Activated CD4-positive, alpha-beta T cell treated with anti-CD3 and anti-CD28 coated beads, Interleukin-10, Interleukin-2, amounts not matched to agents 100 ng/mL and 50 ng/mL, durations not matched to agents 16 hours and 8 hours (primary cell): ENCODE measurements around the gene TRIM29.

Experiments
- DNase-seq: peaks from one replicate; pipeline ENCODE4 v3.0.0-alpha.2; 2020

Gene TRIM29

GRCh38 chr11:120136356-120136755 lies 1.6 kb downstream of the TRIM29 start:
- DNase-seq: no peak

GRCh38 chr11:120135838-120136237 lies 2.1 kb downstream of the TRIM29 start:
- DNase-seq: no peak

GRCh38 chr11:120134931-120135228 lies 3.0 kb downstream of the TRIM29 start:
- no peak for DNase-seq

- DNase-seq: no peak
Measured at GRCh38 chr11:120134106-120134930, 3.6 kb downstream of the TRIM29 start.

- no peak for DNase-seq
Measured at GRCh38 chr11:120133216-120134105, 4.5 kb downstream of the TRIM29 start.

GRCh38 chr11:120132645-120133185 lies 5.2 kb downstream of the TRIM29 start:
- no peak for DNase-seq

- DNase-seq: no peak
Measured at GRCh38 chr11:120131941-120132644, 5.8 kb downstream of the TRIM29 start.

- DNase-seq: no peak
Measured at GRCh38 chr11:120130991-120131760, 6.7 kb downstream of the TRIM29 start.

- DNase-seq: no peak
Measured at GRCh38 chr11:120130176-120130980, 7.5 kb downstream of the TRIM29 start.

GRCh38 chr11:120129570-120129969 lies 8.3 kb downstream of the TRIM29 start:
- DNase-seq: no peak

- no peak for DNase-seq
Measured at GRCh38 chr11:120128392-120129119, 9.4 kb downstream of the TRIM29 start.

GRCh38 chr11:120127236-120127635 lies 10.7 kb downstream of the TRIM29 start:
- no peak for DNase-seq

- no peak for DNase-seq
Measured at GRCh38 chr11:120126620-120127019, 11.3 kb downstream of the TRIM29 start.

GRCh38 chr11:120125509-120125908 lies 12.4 kb downstream of the TRIM29 start:
- no peak for DNase-seq

GRCh38 chr11:120125024-120125423 lies 12.9 kb downstream of the TRIM29 start:
- peak; percentile 24 for DNase-seq

GRCh38 chr11:120124355-120124754 lies 13.6 kb downstream of the TRIM29 start:
- no peak for DNase-seq

- no peak for DNase-seq
Measured at GRCh38 chr11:120123946-120124345, 14.0 kb downstream of the TRIM29 start.

- DNase-seq: no peak
Measured at GRCh38 chr11:120122924-120123683, 14.8 kb downstream of the TRIM29 start.

GRCh38 chr11:120121914-120122473 lies 15.9 kb downstream of the TRIM29 start:
- DNase-seq: no peak

GRCh38 chr11:120121336-120121735 lies 16.6 kb downstream of the TRIM29 start:
- no peak for DNase-seq
